HEK293 (cell line): ENCODE results near the gene FGF7.

ENCODE experiments used
- CTCF ChIA-PET: fragments of 350-600 bp; formaldehyde crosslinking; extraction: SDS; loops from one replicate; lab custom pipeline; 2021; ENCODE audit warnings: antibody characterized with exemption; lab: Yijun Ruan, JAX
- POLR2A ChIA-PET: fragments of 300-600 bp; formaldehyde crosslinking; extraction: SDS; loops from one replicate; lab custom pipeline; 2020; ENCODE audit warnings: antibody characterized with exemption, inconsistent platforms; lab: Yijun Ruan, JAX
- H3K27ac ChIP-seq: fragments of 200-500 bp; sonication (Bioruptor generic); 2 replicates; pipeline ENCODE4 v1.5.1; 2014; ENCODE audit warnings: low read depth, low read length, control low read depth, inconsistent platforms; ENCODE audit errors: extremely low read depth
- H3K36me3 ChIP-seq, 2 experiments: fragments of 200-500 bp in 1 of 2; sonication (Bioruptor generic) in 1 of 2; 1 replicate in 1 of 2; 2 replicates in 1 of 2; pipeline ENCODE4 v1.5.1; 2014 to 2017; ENCODE audit warnings: inconsistent platforms in 2 of 2, low read length in 2 of 2; ENCODE audit not compliant: control insufficient read depth in 2 of 2, insufficient read depth in 1 of 2
- H3K4me1 ChIP-seq: fragments of 200-500 bp; sonication (Bioruptor generic); 2 replicates; pipeline ENCODE4 v1.5.1; 2014; ENCODE audit warnings: mild to moderate bottlenecking, low read length, inconsistent platforms; ENCODE audit not compliant: control insufficient read depth, insufficient read depth
- H3K4me3 ChIP-seq: 2 replicates; pipeline ENCODE4 v1.5.1; 2011; ENCODE audit warnings: low read depth, mild to moderate bottlenecking, control low read depth, low read length, moderate library complexity
- H3K9me3 ChIP-seq: fragments of 200-500 bp; sonication (Bioruptor generic); 2 replicates; pipeline ENCODE4 v1.5.1; 2014; ENCODE audit warnings: low read depth, low read length, inconsistent platforms; ENCODE audit not compliant: control insufficient read depth, insufficient read depth
- BCL11A ChIP-seq: fragments of 450-650 bp; formaldehyde crosslinking; IDR thresholded peaks from 2 replicates; pipeline ENCODE4 v1.5.1; 2016; ENCODE audit warnings: low read depth, missing biosample characterization, missing genetic modification characterization
- CTCF ChIP-seq: fragments of 450-650 bp; formaldehyde crosslinking; IDR thresholded peaks from 2 replicates; pipeline ENCODE4 v1.5.1; 2016; ENCODE audit warnings: missing biosample characterization, missing genetic modification characterization
- GLI4 ChIP-seq: fragments of 450-650 bp; formaldehyde crosslinking; IDR thresholded peaks from 2 replicates; pipeline ENCODE4 v1.5.1; 2016; ENCODE audit warnings: missing biosample characterization, missing genetic modification characterization
- HOXD13 ChIP-seq: sonication (generic); formaldehyde crosslinking; IDR thresholded peaks from 2 replicates; pipeline ENCODE4 v1.8.0; 2022; ENCODE audit warnings: missing genetic modification reagents, borderline replicate concordance
- IKZF3 ChIP-seq: fragments of 450-650 bp; IDR thresholded peaks from 2 replicates; pipeline ENCODE4 v1.5.0; 2018; ENCODE audit warnings: missing biosample characterization, mild to moderate bottlenecking, missing genetic modification characterization, moderate library complexity
- OVOL3 ChIP-seq: fragments of 450-650 bp; formaldehyde crosslinking; IDR thresholded peaks from 2 replicates; pipeline ENCODE4 v1.5.1; 2016; ENCODE audit warnings: missing biosample characterization, missing genetic modification characterization
- ZBTB17 ChIP-seq: fragments of 450-650 bp; formaldehyde crosslinking; IDR thresholded peaks from 2 replicates; pipeline ENCODE4 v1.5.1; 2016; ENCODE audit warnings: missing biosample characterization, missing genetic modification characterization
- ZEB2 ChIP-seq: fragments of 450-650 bp; formaldehyde crosslinking; IDR thresholded peaks from 2 replicates; pipeline ENCODE4 v1.5.1; 2016; ENCODE audit warnings: missing biosample characterization, missing genetic modification characterization
- ZFP37 ChIP-seq: fragments of 450-650 bp; formaldehyde crosslinking; IDR thresholded peaks from 2 replicates; pipeline ENCODE4 v1.5.1; 2016; ENCODE audit warnings: missing biosample characterization, missing genetic modification characterization
- ZFP69B ChIP-seq: fragments of 450-650 bp; formaldehyde crosslinking; IDR thresholded peaks from 2 replicates; pipeline ENCODE4 v1.5.1; 2016; ENCODE audit warnings: missing biosample characterization, missing genetic modification characterization
- ZNF169 ChIP-seq: fragments of 450-650 bp; formaldehyde crosslinking; IDR thresholded peaks from 2 replicates; pipeline ENCODE4 v1.5.1; 2016; ENCODE audit warnings: missing biosample characterization, missing genetic modification characterization
- ZNF184 ChIP-seq: fragments of 450-650 bp; IDR thresholded peaks from 2 replicates; pipeline ENCODE4 v1.5.1; 2018; ENCODE audit warnings: missing biosample characterization, mild to moderate bottlenecking, missing genetic modification characterization
- ZNF19 ChIP-seq: fragments of 450-650 bp; formaldehyde crosslinking; IDR thresholded peaks from 2 replicates; pipeline ENCODE4; 2016; ENCODE audit warnings: missing biosample characterization, missing genetic modification characterization, low read depth
- ZNF23 ChIP-seq: fragments of 450-650 bp; formaldehyde crosslinking; IDR thresholded peaks from 2 replicates; pipeline ENCODE4 v1.5.1; 2016; ENCODE audit warnings: missing biosample characterization, missing genetic modification characterization, borderline replicate concordance
- ZNF239 ChIP-seq: fragments of 450-650 bp; formaldehyde crosslinking; IDR thresholded peaks from 2 replicates; pipeline ENCODE4 v1.5.1; 2016; ENCODE audit warnings: missing biosample characterization, missing genetic modification characterization
- ZNF394 ChIP-seq: fragments of 450-650 bp; formaldehyde crosslinking; IDR thresholded peaks from 2 replicates; pipeline ENCODE4 v1.5.1; 2016; ENCODE audit warnings: missing biosample characterization, missing genetic modification characterization, mild to moderate bottlenecking, moderate library complexity, borderline replicate concordance
- ZNF423 ChIP-seq: fragments of 450-650 bp; formaldehyde crosslinking; IDR thresholded peaks from 2 replicates; pipeline ENCODE4 v1.5.1; 2016; ENCODE audit warnings: missing biosample characterization, missing genetic modification characterization
- ZNF626 ChIP-seq: fragments of 450-650 bp; sonication (Bioruptor Pico); formaldehyde crosslinking; IDR thresholded peaks from 2 replicates; pipeline ENCODE4 v1.5.1; 2018; ENCODE audit warnings: missing biosample characterization, missing genetic modification characterization, inconsistent platforms
- ZNF747 ChIP-seq: fragments of 450-650 bp; formaldehyde crosslinking; IDR thresholded peaks from 2 replicates; pipeline ENCODE4 v1.5.1; 2016; ENCODE audit warnings: missing biosample characterization, missing genetic modification characterization
- TF ChIP-seq, protein P1 (sequence below): fragments of 450-650 bp; formaldehyde crosslinking; IDR thresholded peaks from 2 replicates; pipeline ENCODE4 v1.5.1; 2016; ENCODE audit warnings: missing biosample characterization, missing genetic modification characterization
- TF ChIP-seq, protein P2 (sequence below): fragments of 450-650 bp; formaldehyde crosslinking; IDR thresholded peaks from 2 replicates; pipeline ENCODE4 v1.5.1; 2016; ENCODE audit warnings: missing biosample characterization, missing genetic modification characterization
- TF ChIP-seq, protein P3 (sequence below): fragments of 450-650 bp; formaldehyde crosslinking; IDR thresholded peaks from 2 replicates; pipeline ENCODE4 v1.5.1; 2016; ENCODE audit warnings: missing biosample characterization, missing genetic modification characterization
- TF ChIP-seq, protein P4 (sequence below): fragments of 450-650 bp; IDR thresholded peaks from 2 replicates; pipeline ENCODE4 v1.5.1; 2018; ENCODE audit warnings: missing biosample characterization, mild to moderate bottlenecking, missing genetic modification characterization
- TF ChIP-seq, protein P5 (sequence below): fragments of 450-650 bp; formaldehyde crosslinking; IDR thresholded peaks from 2 replicates; pipeline ENCODE4 v1.5.1; 2017; ENCODE audit warnings: missing biosample characterization, missing genetic modification characterization

FGF7 gene

GRCh38 chr15:49452595-49452994 lies 29.6 kb downstream of the FGF7 start:
- H3K27ac ChIP-seq, result no peak overlapping the region
- H3K36me3 ChIP-seq, result no peaks in the 10 kb centered on the region
- H3K4me3 ChIP-seq, result no peak overlapping the region
- H3K9me3 ChIP-seq, result no peaks in the 10 kb centered on the region
- ChIA-PET CTCF (no interaction called here), POLR2A (no interaction called here)
- TF ChIP-seq ZNF239 (tag by site-specific recombination) (no peak), ZNF19 (tag by site-specific recombination) (no peak), GLI4 (tag by site-specific recombination) (no peak), ZNF747 (tag by site-specific recombination) (no peak), ZBTB17 (no peak), ZNF423 (no peak), ZNF626 (tag by site-specific recombination) (no peak), BCL11A (tag by site-specific recombination) (no peak), ZNF394 (tag by site-specific recombination) (no peak), ZNF184 (tag by site-specific recombination) (no peak)
- TF ChIP-seq, protein P1, sequence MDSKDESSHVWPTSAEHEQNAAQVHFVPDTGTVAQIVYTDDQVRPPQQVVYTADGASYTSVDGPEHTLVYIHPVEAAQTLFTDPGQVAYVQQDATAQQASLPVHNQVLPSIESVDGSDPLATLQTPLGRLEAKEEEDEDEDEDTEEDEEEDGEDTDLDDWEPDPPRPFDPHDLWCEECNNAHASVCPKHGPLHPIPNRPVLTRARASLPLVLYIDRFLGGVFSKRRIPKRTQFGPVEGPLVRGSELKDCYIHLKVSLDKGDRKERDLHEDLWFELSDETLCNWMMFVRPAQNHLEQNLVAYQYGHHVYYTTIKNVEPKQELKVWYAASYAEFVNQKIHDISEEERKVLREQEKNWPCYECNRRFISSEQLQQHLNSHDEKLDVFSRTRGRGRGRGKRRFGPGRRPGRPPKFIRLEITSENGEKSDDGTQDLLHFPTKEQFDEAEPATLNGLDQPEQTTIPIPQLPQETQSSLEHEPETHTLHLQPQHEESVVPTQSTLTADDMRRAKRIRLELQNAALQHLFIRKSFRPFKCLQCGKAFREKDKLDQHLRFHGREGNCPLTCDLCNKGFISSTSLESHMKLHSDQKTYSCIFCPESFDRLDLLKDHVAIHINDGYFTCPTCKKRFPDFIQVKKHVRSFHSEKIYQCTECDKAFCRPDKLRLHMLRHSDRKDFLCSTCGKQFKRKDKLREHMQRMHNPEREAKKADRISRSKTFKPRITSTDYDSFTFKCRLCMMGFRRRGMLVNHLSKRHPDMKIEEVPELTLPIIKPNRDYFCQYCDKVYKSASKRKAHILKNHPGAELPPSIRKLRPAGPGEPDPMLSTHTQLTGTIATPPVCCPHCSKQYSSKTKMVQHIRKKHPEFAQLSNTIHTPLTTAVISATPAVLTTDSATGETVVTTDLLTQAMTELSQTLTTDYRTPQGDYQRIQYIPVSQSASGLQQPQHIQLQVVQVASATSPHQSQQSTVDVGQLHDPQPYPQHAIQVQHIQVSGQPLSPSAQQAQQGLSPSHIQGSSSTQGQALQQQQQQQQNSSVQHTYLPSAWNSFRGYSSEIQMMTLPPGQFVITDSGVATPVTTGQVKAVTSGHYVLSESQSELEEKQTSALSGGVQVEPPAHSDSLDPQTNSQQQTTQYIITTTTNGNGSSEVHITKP (tag by site-specific recombination), result no peak
- no peaks in the 10 kb centered on the region for H3K4me1 ChIP-seq

GRCh38 chr15:49456166-49456565 lies 33.1 kb downstream of the FGF7 start:
- Histone ChIP-seq H3K4me1 (no peaks in the 10 kb centered on the region), H3K27ac (no peak overlapping the region), H3K9me3 (no peaks in the 10 kb centered on the region), H3K36me3 (no peaks in the 10 kb centered on the region), H3K4me3 (no peak overlapping the region)
- POLR2A ChIA-PET, result no interaction called here
- TF ChIP-seq, protein P2, sequence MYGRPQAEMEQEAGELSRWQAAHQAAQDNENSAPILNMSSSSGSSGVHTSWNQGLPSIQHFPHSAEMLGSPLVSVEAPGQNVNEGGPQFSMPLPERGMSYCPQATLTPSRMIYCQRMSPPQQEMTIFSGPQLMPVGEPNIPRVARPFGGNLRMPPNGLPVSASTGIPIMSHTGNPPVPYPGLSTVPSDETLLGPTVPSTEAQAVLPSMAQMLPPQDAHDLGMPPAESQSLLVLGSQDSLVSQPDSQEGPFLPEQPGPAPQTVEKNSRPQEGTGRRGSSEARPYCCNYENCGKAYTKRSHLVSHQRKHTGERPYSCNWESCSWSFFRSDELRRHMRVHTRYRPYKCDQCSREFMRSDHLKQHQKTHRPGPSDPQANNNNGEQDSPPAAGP (tag by site-specific recombination), result no peak
- TF ChIP-seq ZFP69B (tag by site-specific recombination) (no peak), CTCF (tag by site-specific recombination) (no peak), HOXD13 (no peak), ZFP37 (no peak), ZNF423 (no peak), ZEB2 (tag by site-specific recombination) (no peak), IKZF3 (tag by site-specific recombination) (no peak), OVOL3 (tag by site-specific recombination) (no peak), ZNF169 (no peak), ZNF23 (tag by site-specific recombination) (no peak)
- TF ChIP-seq, protein P3, sequence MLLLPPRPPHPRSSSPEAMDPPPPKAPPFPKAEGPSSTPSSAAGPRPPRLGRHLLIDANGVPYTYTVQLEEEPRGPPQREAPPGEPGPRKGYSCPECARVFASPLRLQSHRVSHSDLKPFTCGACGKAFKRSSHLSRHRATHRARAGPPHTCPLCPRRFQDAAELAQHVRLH (tag by site-specific recombination), result no peak
- TF ChIP-seq, protein P4, sequence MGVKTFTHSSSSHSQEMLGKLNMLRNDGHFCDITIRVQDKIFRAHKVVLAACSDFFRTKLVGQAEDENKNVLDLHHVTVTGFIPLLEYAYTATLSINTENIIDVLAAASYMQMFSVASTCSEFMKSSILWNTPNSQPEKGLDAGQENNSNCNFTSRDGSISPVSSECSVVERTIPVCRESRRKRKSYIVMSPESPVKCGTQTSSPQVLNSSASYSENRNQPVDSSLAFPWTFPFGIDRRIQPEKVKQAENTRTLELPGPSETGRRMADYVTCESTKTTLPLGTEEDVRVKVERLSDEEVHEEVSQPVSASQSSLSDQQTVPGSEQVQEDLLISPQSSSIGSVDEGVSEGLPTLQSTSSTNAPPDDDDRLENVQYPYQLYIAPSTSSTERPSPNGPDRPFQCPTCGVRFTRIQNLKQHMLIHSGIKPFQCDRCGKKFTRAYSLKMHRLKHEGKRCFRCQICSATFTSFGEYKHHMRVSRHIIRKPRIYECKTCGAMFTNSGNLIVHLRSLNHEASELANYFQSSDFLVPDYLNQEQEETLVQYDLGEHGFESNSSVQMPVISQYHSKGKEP (tag by site-specific recombination), result no peak
- TF ChIP-seq, protein P5, sequence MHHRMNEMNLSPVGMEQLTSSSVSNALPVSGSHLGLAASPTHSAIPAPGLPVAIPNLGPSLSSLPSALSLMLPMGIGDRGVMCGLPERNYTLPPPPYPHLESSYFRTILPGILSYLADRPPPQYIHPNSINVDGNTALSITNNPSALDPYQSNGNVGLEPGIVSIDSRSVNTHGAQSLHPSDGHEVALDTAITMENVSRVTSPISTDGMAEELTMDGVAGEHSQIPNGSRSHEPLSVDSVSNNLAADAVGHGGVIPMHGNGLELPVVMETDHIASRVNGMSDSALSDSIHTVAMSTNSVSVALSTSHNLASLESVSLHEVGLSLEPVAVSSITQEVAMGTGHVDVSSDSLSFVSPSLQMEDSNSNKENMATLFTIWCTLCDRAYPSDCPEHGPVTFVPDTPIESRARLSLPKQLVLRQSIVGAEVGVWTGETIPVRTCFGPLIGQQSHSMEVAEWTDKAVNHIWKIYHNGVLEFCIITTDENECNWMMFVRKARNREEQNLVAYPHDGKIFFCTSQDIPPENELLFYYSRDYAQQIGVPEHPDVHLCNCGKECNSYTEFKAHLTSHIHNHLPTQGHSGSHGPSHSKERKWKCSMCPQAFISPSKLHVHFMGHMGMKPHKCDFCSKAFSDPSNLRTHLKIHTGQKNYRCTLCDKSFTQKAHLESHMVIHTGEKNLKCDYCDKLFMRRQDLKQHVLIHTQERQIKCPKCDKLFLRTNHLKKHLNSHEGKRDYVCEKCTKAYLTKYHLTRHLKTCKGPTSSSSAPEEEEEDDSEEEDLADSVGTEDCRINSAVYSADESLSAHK, result no peak
- CTCF ChIA-PET, result no interaction called here
